Choroid plexus epithelial cell (primary cell): ENCODE measurements around the gene PGLYRP3.

ENCODE experiments used
- DNase-seq: peaks from one replicate; pipeline ENCODE4 v3.0.0-alpha.2; 2010; ENCODE audit warnings: low read depth
- H3K4me3 ChIP-seq: 2 replicates; pipeline ENCODE4 v1.5.1; 2011; ENCODE audit warnings: low read depth, mild to moderate bottlenecking, control low read depth, low read length, moderate library complexity
- CTCF ChIP-seq: conservative IDR thresholded peaks from 2 replicates; pipeline ENCODE4 v1.5.1; 2011; ENCODE audit warnings: low read depth, mild to moderate bottlenecking, control low read depth, inconsistent platforms, low read length, moderate library complexity

The PGLYRP3 gene

GRCh38 chr1:153306303-153307220 lies 6.2 kb downstream of the PGLYRP3 start:
- no peak for TF ChIP-seq CTCF
- H3K4me3 ChIP-seq: no peak overlapping the region
- no peak for DNase-seq

GRCh38 chr1:153305682-153306081 lies 7.1 kb downstream of the PGLYRP3 start:
- no peak overlapping the region for H3K4me3 ChIP-seq
- TF ChIP-seq CTCF: no peak
- DNase-seq: no peak

- no peak for TF ChIP-seq CTCF
- no peak overlapping the region for H3K4me3 ChIP-seq
- DNase-seq: no peak
Observed at GRCh38 chr1:153302308-153302707, 10.4 kb downstream of the PGLYRP3 start.

- no peak overlapping the region for H3K4me3 ChIP-seq
- DNase-seq: no peak
- no peak for TF ChIP-seq CTCF
Observed at GRCh38 chr1:153293851-153294250, 18.9 kb downstream of the PGLYRP3 start.

- no peak for DNase-seq
- TF ChIP-seq CTCF: no peak
- no peak overlapping the region for H3K4me3 ChIP-seq
Observed at GRCh38 chr1:153293480-153293775, 19.3 kb downstream of the PGLYRP3 start.

DNA sequence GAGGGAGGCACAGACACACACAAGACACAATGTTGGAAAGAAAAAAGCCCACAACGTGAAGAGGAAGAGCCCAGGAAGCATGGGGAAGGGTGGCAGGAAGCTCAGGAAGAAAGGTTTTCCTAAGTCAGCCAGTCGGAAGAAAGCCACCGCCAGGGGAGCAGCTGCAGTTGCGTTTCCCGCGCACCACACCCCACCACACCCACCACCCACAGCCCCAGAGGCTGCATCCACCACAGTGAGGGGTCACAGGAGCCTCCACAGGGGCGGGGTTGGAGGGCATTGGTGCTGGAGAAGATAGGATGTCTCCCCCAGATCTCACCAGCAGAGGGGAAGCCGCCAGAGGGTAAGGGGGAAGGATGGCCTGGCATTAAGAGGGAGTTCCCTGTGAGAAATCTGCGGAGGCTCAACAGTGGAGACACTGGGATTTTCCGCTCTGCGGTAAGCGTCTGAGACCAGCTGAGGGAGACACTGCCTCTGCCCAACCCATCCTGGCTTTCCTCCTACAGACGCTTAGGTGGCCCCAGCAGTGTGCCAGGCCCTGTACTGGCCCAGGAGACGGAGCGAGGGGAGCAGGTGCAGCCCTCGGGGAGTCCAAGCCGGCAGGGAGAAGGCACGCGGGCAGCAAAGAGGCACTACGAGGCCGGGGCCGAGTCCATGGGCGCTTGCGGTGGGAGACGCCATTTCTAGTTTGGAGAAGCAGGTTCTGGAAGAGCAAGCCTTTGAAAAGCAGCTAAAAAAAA lies 19.8 kb downstream of the PGLYRP3 start:
- no peak for TF ChIP-seq CTCF
- DNase-seq: no peak
- H3K4me3 ChIP-seq: no peak overlapping the region

DNA sequence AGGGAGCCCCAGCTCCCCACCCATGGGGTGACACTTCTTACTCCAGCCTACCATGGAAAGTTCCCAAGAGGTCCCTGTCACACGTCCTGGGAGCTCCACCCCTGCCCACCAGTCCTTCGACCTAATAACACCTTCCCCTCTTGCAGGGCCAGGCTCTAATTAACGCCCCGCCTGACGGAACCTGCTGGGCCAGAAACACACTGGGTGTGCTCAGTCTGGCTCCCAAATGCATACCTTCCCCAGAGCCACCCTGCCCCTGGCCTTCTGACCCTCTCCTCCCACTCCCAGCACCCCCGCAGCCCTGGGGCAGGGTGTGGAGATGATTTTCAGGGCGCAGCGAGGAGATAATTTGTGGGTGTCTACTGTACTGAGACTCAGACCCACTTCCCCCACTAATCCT lies 20.6 kb downstream of the PGLYRP3 start:
- H3K4me3 ChIP-seq: no peak overlapping the region
- TF ChIP-seq CTCF: no peak
- DNase-seq: no peak
